Activated CD8-positive, alpha-beta T cell treated with anti-CD3 and anti-CD28 coated beads, Interleukin-2, amount 10 ng/mL, durations not matched to agents 7 days and 5 days (primary cell): ENCODE measurements around the gene TBRG4. TPM values are rescaled to one million over a fixed set of nuclear protein-coding genes. Genes with fewer than 3 reads are reported as not detected.

Experiments
- ATAC-seq: fragments of 150-1000 bp; cut with Tn5 transposase; one replicate; pipeline ENCODE4 v1.10.0; 2021; ENCODE audit warnings: moderate library complexity
- CTCF ChIA-PET: fragments of 350-600 bp; sonication (Branson Sonifier 250); formaldehyde crosslinking; loops from one replicate; lab custom pipeline; 2021; ENCODE audit warnings: antibody characterized with exemption; lab: Charles Lee
- POLR2A ChIA-PET: fragments of 350-600 bp; sonication (Branson Sonifier 250); formaldehyde crosslinking; loops from one replicate; lab custom pipeline; 2021; ENCODE audit warnings: antibody characterized with exemption; lab: Charles Lee
- DNase-seq: peaks from one replicate; pipeline ENCODE4 v3.0.0-alpha.2; 2020
- H3K27ac Mint-ChIP-seq: one replicate; pipeline ENCODE4 v1.8.0; 2021; ENCODE audit warnings: mild to moderate bottlenecking, mixed read lengths
- H3K27me3 Mint-ChIP-seq: one replicate; pipeline ENCODE4 v1.8.0; 2021; ENCODE audit warnings: low read depth, mixed read lengths
- H3K36me3 Mint-ChIP-seq: one replicate; pipeline ENCODE4 v1.8.0; 2021; ENCODE audit warnings: low read depth, mixed read lengths
- H3K4me1 Mint-ChIP-seq: one replicate; pipeline ENCODE4 v1.8.0; 2021; ENCODE audit warnings: low read depth, mixed read lengths
- H3K4me3 Mint-ChIP-seq: one replicate; pipeline ENCODE4 v1.8.0; 2021; ENCODE audit warnings: mild to moderate bottlenecking, mixed read lengths
- H3K9me3 Mint-ChIP-seq: one replicate; pipeline ENCODE4 v1.8.0; 2022; ENCODE audit warnings: mixed read lengths; ENCODE audit not compliant: insufficient read depth
- total RNA-seq, 2 experiments: library from RNA; stranded (reverse); gene quantifications; one replicate each; pipeline ENCODE4 v1.2.3, GENCODE V29; 2021

Gene TBRG4
- total RNA-seq, 2 experiments from 2014 or later, result 133 to 137 TPM

DNA sequence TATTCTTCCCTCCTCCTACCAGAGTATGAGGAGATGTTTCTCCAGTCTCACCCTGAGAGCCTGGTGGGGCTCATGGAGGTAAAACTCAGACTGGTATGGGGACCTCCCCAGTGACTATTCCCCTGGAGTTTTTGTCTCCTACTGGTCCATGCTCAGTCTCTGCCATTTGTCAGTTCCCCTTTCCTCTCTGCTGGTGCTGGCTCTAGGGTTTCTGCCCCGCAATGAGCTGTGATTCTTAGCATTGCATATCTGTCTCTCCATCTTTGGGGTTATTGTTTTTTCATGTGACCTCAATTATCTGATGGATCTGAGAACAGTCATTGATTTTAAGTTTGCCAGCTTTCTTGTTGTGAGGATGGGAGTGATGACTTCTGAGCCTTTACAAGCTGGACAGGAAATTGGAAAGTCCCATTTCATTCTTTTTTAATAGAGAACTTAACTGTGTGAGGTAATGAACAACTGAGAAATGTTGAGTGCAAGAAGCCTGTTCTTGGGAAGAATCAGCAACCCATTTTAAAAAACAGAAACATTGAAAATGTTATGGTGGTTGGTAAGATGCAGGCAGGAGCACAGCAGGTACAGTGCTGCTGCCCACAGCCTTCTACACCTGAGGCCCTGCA is 49.6 kb downstream of the TBRG4 start:
- H3K27me3 Mint-ChIP-seq, result no peaks in the 10 kb centered on the region
- DNase-seq (no peak), ATAC-seq (no peak)
- H3K27ac Mint-ChIP-seq, result peak overlapping the region; percentile 48
- CTCF ChIA-PET, result no interaction called here
- peaks cover 32% of the 10 kb centered on the region for H3K4me1 Mint-ChIP-seq
- H3K36me3 Mint-ChIP-seq, result peaks cover 61% of the 10 kb centered on the region
- H3K4me3 Mint-ChIP-seq, result no peak overlapping the region
- POLR2A ChIA-PET, result interaction anchor here (0.5 kb wide), 1 partner anchor 84 kb away, joined by 3 read pairs; no protein-coding TSS in a partner anchor
- H3K9me3 Mint-ChIP-seq, result no peaks in the 10 kb centered on the region

DNA sequence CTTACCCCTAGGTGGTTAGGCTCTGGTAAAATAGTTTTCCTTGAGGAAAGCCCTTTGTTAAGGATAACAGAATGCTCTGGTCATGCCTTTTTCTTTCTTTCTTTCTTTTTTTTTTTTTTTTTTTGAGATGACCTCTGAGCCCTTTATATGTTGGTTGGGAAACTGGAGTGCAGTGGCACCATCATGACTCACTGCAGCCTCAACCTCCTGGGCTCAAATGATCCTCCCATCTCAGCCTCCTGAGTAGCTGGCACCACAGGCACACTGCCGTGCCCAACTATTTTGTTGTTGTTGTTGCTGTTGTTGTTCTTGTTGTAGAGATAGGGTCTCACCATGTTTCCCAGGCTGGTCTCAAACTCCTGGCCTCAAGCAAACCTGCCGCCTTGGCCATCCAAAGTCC is 50.1 kb downstream of the TBRG4 start:
- ChIA-PET CTCF (no interaction called here), POLR2A (interaction anchor here (0.5 kb wide), 1 partner anchor 84 kb away, joined by 3 read pairs; no protein-coding TSS in a partner anchor)
- ATAC-seq (no peak), DNase-seq (no peak)
- Mint-ChIP-seq H3K9me3 (no peaks in the 10 kb centered on the region), H3K4me3 (no peak overlapping the region), H3K4me1 (peaks cover 30% of the 10 kb centered on the region), H3K27me3 (no peaks in the 10 kb centered on the region), H3K36me3 (peaks cover 58% of the 10 kb centered on the region), H3K27ac (peak overlapping the region; percentile 48)

DNA sequence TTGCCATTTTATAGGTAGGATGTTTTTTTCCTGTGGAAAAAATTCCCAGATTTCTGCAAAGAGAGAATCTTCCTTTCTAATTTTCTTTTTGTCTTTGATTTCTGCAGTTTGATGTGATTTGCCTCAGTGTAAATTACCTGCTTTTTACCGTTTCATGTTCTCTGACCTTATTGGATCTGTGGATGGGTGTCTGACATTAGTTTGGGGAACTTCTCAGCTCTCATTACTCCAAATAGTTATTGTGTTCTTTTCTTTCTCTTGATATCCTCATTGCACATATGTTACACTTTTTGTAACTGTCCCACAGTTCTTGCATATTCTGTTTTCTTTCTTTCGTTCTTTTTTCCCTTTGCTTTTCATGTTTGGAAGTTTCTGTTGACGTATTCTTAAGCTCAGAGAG is 51.2 kb downstream of the TBRG4 start:
- POLR2A ChIA-PET, result interaction anchor here (0.6 kb wide), 1 partner anchor 14 kb away, joined by 3 read pairs; no protein-coding TSS in a partner anchor
- CTCF ChIA-PET, result interaction anchor here (0.7 to 1.4 kb wide), 2 partner anchors 75 to 102 kb away, joined by 3 read pairs; no protein-coding TSS in a partner anchor
- H3K4me1 Mint-ChIP-seq, result peaks cover 22% of the 10 kb centered on the region
- DNase-seq (no peak), ATAC-seq (no peak)
- H3K4me3 Mint-ChIP-seq, result no peak overlapping the region
- H3K27ac Mint-ChIP-seq, result no peak overlapping the region
- peaks cover 59% of the 10 kb centered on the region for H3K36me3 Mint-ChIP-seq
- no peaks in the 10 kb centered on the region for H3K27me3 Mint-ChIP-seq
- H3K9me3 Mint-ChIP-seq, result no peaks in the 10 kb centered on the region

DNA sequence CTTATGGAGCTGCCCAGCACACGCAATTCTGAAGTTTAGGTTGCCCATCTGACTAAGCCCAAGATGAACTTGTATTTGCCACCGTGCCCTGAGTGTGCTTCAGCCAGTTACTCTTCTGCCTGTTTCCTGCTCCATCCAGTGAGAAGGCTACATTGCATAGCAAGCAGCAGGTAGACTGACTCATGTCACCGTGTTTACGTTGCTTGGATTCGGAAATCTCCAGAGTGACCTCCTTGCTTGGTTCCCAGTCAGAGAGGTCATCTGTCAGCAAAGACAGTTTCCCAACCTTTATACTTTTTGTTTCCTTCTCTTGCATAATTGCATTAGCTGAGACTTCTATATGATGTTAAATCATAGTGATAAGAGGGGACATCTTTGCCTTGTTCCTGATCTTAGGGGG is 53.6 kb downstream of the TBRG4 start:
- H3K4me1 Mint-ChIP-seq, result peaks cover 33% of the 10 kb centered on the region
- H3K27ac Mint-ChIP-seq, result no peak overlapping the region
- DNase-seq, result no peak
- ChIA-PET POLR2A (no interaction called here), CTCF (interaction anchor here (0.7 kb wide), 1 partner anchor 29 kb away, joined by 3 read pairs; no protein-coding TSS in a partner anchor)
- ATAC-seq, result no peak
- no peak overlapping the region for H3K4me3 Mint-ChIP-seq
- peaks cover 57% of the 10 kb centered on the region for H3K36me3 Mint-ChIP-seq
- no peaks in the 10 kb centered on the region for H3K27me3 Mint-ChIP-seq
- no peaks in the 10 kb centered on the region for H3K9me3 Mint-ChIP-seq

DNA sequence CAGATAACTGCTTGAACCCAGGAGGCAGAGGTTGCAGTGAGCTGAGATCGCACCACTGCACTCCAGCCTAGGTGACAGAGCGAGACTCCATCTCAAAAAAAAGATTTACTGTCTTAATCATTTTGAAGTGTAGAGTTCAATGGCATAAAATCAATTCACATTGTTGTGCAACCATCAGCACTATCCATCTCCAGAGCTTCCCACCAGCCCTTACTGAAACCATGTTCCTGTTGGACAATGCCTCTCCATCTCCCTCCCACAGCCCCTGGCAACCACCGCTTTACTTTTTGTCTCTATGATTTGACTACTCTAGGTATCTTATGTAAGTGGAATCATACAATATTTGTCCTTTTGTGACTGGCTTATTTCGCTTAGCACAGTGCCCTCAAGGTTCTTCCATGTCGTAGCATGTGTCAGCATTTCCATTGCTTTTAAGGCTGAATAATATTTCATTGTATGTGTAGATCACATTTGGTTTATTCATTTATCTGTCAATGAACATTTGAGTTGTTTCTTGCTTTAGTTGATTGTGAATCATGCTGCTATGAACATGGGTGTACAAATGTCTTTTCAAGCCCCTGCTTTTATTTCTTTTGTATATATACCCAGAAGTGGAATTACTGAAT is 55.8 kb downstream of the TBRG4 start:
- Mint-ChIP-seq H3K36me3 (peaks cover 54% of the 10 kb centered on the region), H3K27me3 (no peaks in the 10 kb centered on the region), H3K4me3 (no peak overlapping the region), H3K27ac (no peak overlapping the region), H3K4me1 (peaks cover 20% of the 10 kb centered on the region), H3K9me3 (no peaks in the 10 kb centered on the region)
- no peak for ATAC-seq
- ChIA-PET CTCF (no interaction called here), POLR2A (no interaction called here)
- no peak for DNase-seq

DNA sequence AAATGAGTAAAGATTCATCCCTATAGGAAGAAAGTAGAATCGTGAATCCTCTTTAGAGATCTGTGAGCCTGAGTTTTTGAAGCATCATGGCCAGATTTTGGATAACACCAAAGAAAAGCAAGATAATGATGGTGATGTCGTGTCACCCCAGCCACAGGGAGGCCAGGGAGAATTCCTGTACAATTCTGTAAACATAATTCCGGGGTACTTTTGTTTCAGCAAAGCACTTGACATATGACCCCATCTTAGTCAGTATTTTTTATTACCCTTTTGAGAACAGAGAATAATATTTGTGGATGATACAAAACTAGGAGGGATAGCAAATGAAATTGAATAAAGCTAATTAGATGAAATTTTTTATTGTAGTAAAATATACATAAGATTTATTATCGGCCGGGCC is 56.5 kb downstream of the TBRG4 start:
- peaks cover 55% of the 10 kb centered on the region for H3K36me3 Mint-ChIP-seq
- CTCF ChIA-PET, result no interaction called here
- no peak for DNase-seq

DNA sequence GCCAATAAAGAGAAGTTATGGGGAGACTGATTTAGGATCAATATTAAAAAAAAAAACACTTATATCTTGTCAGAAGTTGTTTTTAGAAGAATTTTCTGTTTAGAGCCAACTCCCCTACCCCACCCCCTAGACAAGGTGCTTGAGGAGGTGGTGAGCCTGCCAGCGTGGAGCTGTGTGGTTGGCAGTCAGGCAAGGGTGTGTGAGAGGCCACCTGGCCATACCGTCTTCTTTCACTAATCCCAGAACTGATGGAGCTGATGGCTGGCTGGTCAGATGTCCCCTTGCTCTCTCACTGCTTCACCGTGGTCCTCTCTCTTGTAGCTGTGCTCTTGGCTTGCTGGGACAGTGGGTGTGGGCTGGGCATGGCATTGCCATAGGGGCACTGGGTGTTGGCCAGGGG is 57.1 kb downstream of the TBRG4 start:
- Mint-ChIP-seq H3K27me3 (no peaks in the 10 kb centered on the region), H3K27ac (no peak overlapping the region), H3K4me1 (peaks cover 18% of the 10 kb centered on the region), H3K9me3 (no peaks in the 10 kb centered on the region), H3K36me3 (peaks cover 58% of the 10 kb centered on the region), H3K4me3 (no peak overlapping the region)
- DNase-seq (no peak), ATAC-seq (no peak)
- CTCF ChIA-PET, result interaction anchor here (1.3 kb wide), 1 partner anchor 19 kb away, joined by 3 read pairs; no protein-coding TSS in a partner anchor
- POLR2A ChIA-PET, result interaction anchor here (1.1 kb wide), 1 partner anchor 43 kb away, joined by 3 read pairs; no protein-coding TSS in a partner anchor

More for the DNA sequence above, 56.5 kb downstream of the TBRG4 start:
- ATAC-seq, result no peak
- Mint-ChIP-seq H3K4me3 (no peak overlapping the region), H3K9me3 (no peaks in the 10 kb centered on the region), H3K27ac (no peak overlapping the region), H3K4me1 (peaks cover 15% of the 10 kb centered on the region), H3K27me3 (no peaks in the 10 kb centered on the region)
- POLR2A ChIA-PET, result interaction anchor here (1.1 kb wide), 1 partner anchor 43 kb away, joined by 3 read pairs; no protein-coding TSS in a partner anchor

DNA sequence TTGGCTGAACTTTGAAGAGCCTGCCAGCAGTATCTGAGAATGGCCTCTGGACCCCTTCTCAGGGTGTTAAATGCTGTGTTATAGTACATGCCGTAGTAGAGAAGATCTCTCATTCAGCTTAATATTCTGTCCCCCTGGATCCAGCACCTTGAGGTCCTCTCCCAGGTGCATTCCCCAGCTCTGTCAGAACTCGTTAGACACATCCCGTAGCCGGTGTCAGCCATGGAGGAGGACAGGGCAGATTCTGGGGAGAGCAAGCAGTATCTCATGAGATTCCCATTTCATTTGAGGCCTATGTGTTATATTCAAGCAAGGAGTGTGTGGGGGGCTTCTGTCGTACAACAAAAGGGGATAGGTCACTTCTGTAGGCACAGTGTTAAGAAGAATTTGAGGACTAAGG is 57.6 kb downstream of the TBRG4 start:
- no peak for DNase-seq
- Mint-ChIP-seq H3K4me3 (no peak overlapping the region), H3K9me3 (no peaks in the 10 kb centered on the region), H3K27ac (no peak overlapping the region), H3K4me1 (peaks cover 19% of the 10 kb centered on the region), H3K36me3 (peaks cover 58% of the 10 kb centered on the region), H3K27me3 (no peaks in the 10 kb centered on the region)
- ChIA-PET CTCF (interaction anchor here (1.3 kb wide), 1 partner anchor 18 kb away, joined by 3 read pairs; no protein-coding TSS in a partner anchor), POLR2A (interaction anchor here (0.9 to 1.1 kb wide), 2 partner anchors 44 to 168 kb away, joined by 3 read pairs; partner anchors contain the start of gene PURB)
- ATAC-seq, result no peak

DNA sequence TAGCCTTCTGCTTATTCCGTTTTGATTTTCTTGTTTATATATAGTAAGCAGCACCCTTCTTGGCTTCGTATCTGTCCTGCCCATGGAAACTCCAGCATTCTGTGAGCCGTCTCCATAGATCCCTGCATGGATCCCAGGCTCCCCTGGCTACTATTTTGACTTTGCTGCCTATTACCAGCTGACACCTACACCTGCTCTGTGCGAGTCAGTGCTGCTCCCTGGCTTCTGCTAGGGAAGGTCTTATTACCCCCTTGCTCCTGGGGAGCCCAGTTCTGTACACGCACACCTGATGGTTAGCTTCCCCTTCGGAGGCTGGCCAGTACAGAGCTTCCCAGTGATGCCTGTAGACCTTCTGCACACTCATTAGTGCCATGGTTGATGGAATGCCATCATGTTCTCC is 58.1 kb downstream of the TBRG4 start:
- no peak overlapping the region for H3K4me3 Mint-ChIP-seq
- no peak overlapping the region for H3K27ac Mint-ChIP-seq
- H3K4me1 Mint-ChIP-seq, result peaks cover 18% of the 10 kb centered on the region
- DNase-seq (no peak), ATAC-seq (no peak)
- no peaks in the 10 kb centered on the region for H3K27me3 Mint-ChIP-seq
- H3K9me3 Mint-ChIP-seq, result no peaks in the 10 kb centered on the region
- CTCF ChIA-PET, result interaction anchor here (1.3 kb wide), 1 partner anchor 18 kb away, joined by 3 read pairs; no protein-coding TSS in a partner anchor
- H3K36me3 Mint-ChIP-seq, result peaks cover 57% of the 10 kb centered on the region
- POLR2A ChIA-PET, result interaction anchor here (0.9 kb wide), 1 partner anchor 168 kb away, joined by 3 read pairs; the partner anchor contains the start of gene PURB

DNA sequence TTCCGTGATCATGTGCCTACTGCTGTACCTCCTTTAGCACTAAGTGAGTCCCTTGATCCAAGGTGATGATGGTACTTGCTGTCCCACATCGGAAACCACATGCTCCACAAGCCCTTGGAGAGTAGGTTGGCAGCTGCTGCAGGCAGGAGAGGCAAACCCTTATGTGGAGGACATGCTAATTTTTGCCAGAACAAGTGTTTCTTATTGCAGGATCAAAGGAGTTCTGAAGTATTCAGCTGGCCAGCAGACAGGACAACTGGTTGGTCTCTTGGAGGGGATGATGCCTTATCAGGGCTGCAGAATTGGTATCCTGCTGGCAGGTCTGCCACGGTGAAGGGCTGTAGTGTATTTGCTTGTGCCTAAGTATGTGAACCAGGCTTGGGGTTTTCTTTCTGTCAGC is 59.5 kb downstream of the TBRG4 start:
- no peaks in the 10 kb centered on the region for H3K9me3 Mint-ChIP-seq
- no peak overlapping the region for H3K27ac Mint-ChIP-seq
- ChIA-PET POLR2A (no interaction called here), CTCF (no interaction called here)
- peaks cover 17% of the 10 kb centered on the region for H3K4me1 Mint-ChIP-seq
- ATAC-seq (no peak), DNase-seq (no peak)
- H3K27me3 Mint-ChIP-seq, result no peaks in the 10 kb centered on the region
- no peak overlapping the region for H3K4me3 Mint-ChIP-seq
- peaks cover 62% of the 10 kb centered on the region for H3K36me3 Mint-ChIP-seq

DNA sequence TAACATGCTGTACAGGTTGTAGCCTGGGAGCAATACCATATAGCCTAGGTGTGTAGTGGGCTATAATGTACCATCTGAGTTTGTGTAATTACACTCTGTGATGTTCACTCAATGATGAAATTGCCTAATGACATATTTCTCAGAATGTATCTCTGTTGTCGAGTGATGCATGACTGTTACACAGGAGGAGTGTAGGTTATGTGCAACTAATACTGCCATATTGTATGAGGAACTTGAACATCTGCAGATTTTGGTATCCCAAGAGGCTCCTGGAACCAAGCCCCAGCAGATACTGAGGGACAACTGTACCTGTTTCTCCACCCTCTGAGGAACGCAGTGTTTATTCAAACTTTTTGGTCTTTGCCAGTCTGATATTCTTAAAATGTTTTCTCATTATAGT is 61.3 kb downstream of the TBRG4 start:
- DNase-seq (no peak), ATAC-seq (no peak)
- CTCF ChIA-PET, result no interaction called here
- Mint-ChIP-seq H3K4me1 (peaks cover 17% of the 10 kb centered on the region), H3K27ac (no peak overlapping the region), H3K4me3 (no peak overlapping the region), H3K36me3 (peaks cover 64% of the 10 kb centered on the region), H3K27me3 (no peaks in the 10 kb centered on the region), H3K9me3 (no peaks in the 10 kb centered on the region)
- POLR2A ChIA-PET, result interaction anchor here (1.1 kb wide), 1 partner anchor 9 kb away, joined by 3 read pairs; no protein-coding TSS in a partner anchor
